Mesenchymal stem cell (in vitro differentiated cells and primary cell): ENCODE results near the gene CPT1A.

ENCODE experiments used
- DNase-seq: peaks from one replicate; pipeline ENCODE4 v3.0.0-alpha.2; 2013
- H2AFZ ChIP-seq: one replicate; pipeline ENCODE4 v1.6.1; 2013; ENCODE audit warnings: low read depth, mild to moderate bottlenecking, control low read depth, inconsistent platforms, low read length, moderate library complexity
- H2AK5ac ChIP-seq: 2 replicates; pipeline ENCODE4 v1.6.1; 2013; ENCODE audit warnings: low read length, moderate library complexity, mild to moderate bottlenecking, inconsistent platforms; ENCODE audit not compliant: severe bottlenecking
- H2BK120ac ChIP-seq: one replicate; pipeline ENCODE4 v1.6.1; 2013; ENCODE audit warnings: low read depth, mild to moderate bottlenecking, inconsistent platforms, low read length, moderate library complexity
- H2BK12ac ChIP-seq, 2 experiments: one replicate each; pipeline ENCODE4 v1.6.1; 2013; ENCODE audit warnings: inconsistent platforms in 2 of 2, low read length in 2 of 2, mild to moderate bottlenecking in 2 of 2, moderate library complexity in 2 of 2, control low read depth in 1 of 2
- H2BK15ac ChIP-seq: one replicate; pipeline ENCODE4 v1.6.1; 2013; ENCODE audit warnings: mild to moderate bottlenecking, low read depth, inconsistent platforms; ENCODE audit not compliant: poor library complexity, severe bottlenecking
- H2BK5ac ChIP-seq: 2 replicates; pipeline ENCODE4 v1.6.1; 2013; ENCODE audit warnings: low read depth, mild to moderate bottlenecking, low read length, control low read depth, inconsistent platforms; ENCODE audit not compliant: poor library complexity, severe bottlenecking
- H3K14ac ChIP-seq, 2 experiments: one replicate each; pipeline ENCODE4 v1.6.1; 2013; ENCODE audit warnings: inconsistent platforms in 2 of 2, low read length in 2 of 2, control low read depth in 1 of 2, mild to moderate bottlenecking in 1 of 2, moderate library complexity in 1 of 2
- H3K18ac ChIP-seq, 2 experiments: one replicate each; pipeline ENCODE4 v1.6.1; 2013; ENCODE audit warnings: inconsistent platforms in 2 of 2, low read length in 2 of 2, control low read depth in 1 of 2, low read depth in 1 of 2, mild to moderate bottlenecking in 1 of 2
- H3K23ac ChIP-seq, 2 experiments: one replicate each; pipeline ENCODE4 v1.6.1; 2013; ENCODE audit warnings: inconsistent platforms in 2 of 2, low read length in 2 of 2, mild to moderate bottlenecking in 2 of 2, moderate library complexity in 2 of 2, control low read depth in 1 of 2
- H3K27ac ChIP-seq: 2 replicates; pipeline ENCODE4 v1.5.1; 2013; ENCODE audit warnings: mild to moderate bottlenecking, moderate library complexity, low read length, control low read depth, inconsistent platforms; ENCODE audit not compliant: poor library complexity, severe bottlenecking
- H3K27me3 ChIP-seq, 2 experiments: 2 replicates each; pipeline versions ENCODE4 v1.6.1 to v1.7.0; 2013; ENCODE audit warnings: low read length in 2 of 2, mild to moderate bottlenecking in 2 of 2, moderate library complexity in 2 of 2, control low read depth in 1 of 2, inconsistent platforms in 1 of 2; ENCODE audit not compliant: control insufficient read depth in 1 of 2, insufficient read depth in 1 of 2
- H3K36me3 ChIP-seq, 2 experiments: 2 replicates each; pipeline versions ENCODE4 v1.6.1 to v1.7.0; 2013; ENCODE audit warnings: low read length in 2 of 2, control low read depth in 1 of 2, inconsistent platforms in 1 of 2, low read depth in 1 of 2, mild to moderate bottlenecking in 1 of 2; ENCODE audit not compliant: insufficient read depth in 2 of 2, control insufficient read depth in 1 of 2
- H3K4ac ChIP-seq, 2 experiments: one replicate each; pipeline ENCODE4 v1.6.1; 2013; ENCODE audit warnings: inconsistent platforms in 2 of 2, low read length in 2 of 2, mild to moderate bottlenecking in 2 of 2, moderate library complexity in 2 of 2, control low read depth in 1 of 2, low read depth in 1 of 2
- H3K4me1 ChIP-seq: 2 replicates; pipeline ENCODE4 v1.6.1; 2013; ENCODE audit warnings: low read depth, low read length, control low read depth; ENCODE audit not compliant: control insufficient read depth, insufficient read depth
- H3K4me2 ChIP-seq: 2 replicates; pipeline ENCODE4 v1.6.1; 2013; ENCODE audit warnings: low read length, mild to moderate bottlenecking, inconsistent platforms; ENCODE audit not compliant: poor library complexity, severe bottlenecking
- H3K4me3 ChIP-seq, 2 experiments: 2 replicates each; pipeline versions ENCODE4 v1.5.1 to v1.7.0; 2013; ENCODE audit warnings: low read length in 2 of 2, mild to moderate bottlenecking in 2 of 2, control low read depth in 1 of 2, low read depth in 1 of 2; ENCODE audit not compliant: insufficient read depth in 1 of 2
- H3K79me1 ChIP-seq: replicated peaks from 2 replicates; pipeline ENCODE4 v1.6.1; 2013; ENCODE audit warnings: mild to moderate bottlenecking, control low read depth, low read length, inconsistent platforms; ENCODE audit not compliant: poor library complexity, severe bottlenecking
- H3K9ac ChIP-seq: 2 replicates; pipeline ENCODE4 v1.7.0; 2013; ENCODE audit warnings: mild to moderate bottlenecking, low read length, moderate library complexity
- H3K9me3 ChIP-seq: 2 replicates; pipeline ENCODE4 v1.7.0; 2013; ENCODE audit warnings: mild to moderate bottlenecking, low read length; ENCODE audit not compliant: control insufficient read depth
- H4K8ac ChIP-seq: one replicate; pipeline ENCODE4 v1.6.1; 2013; ENCODE audit warnings: inconsistent platforms, mild to moderate bottlenecking, low read length, moderate library complexity
- H4K91ac ChIP-seq: one replicate; pipeline ENCODE4 v1.6.1; 2013; ENCODE audit warnings: mild to moderate bottlenecking, low read length, inconsistent platforms
- WGBS: methylation state at CpG from one replicate; pipeline ENCODE4 v1.1.7; 2013; ENCODE audit warnings: mixed read lengths; 5-methylcytosine and 5-hydroxymethylcytosine counted together

Gene CPT1A

GRCh38 chr11:68882391-68882790, 40.7 kb upstream of the CPT1A start:
- Histone ChIP-seq H3K4me3 (no peak overlapping the region), H3K14ac (no peak overlapping the region), H2BK120ac (no peak overlapping the region)

DNA sequence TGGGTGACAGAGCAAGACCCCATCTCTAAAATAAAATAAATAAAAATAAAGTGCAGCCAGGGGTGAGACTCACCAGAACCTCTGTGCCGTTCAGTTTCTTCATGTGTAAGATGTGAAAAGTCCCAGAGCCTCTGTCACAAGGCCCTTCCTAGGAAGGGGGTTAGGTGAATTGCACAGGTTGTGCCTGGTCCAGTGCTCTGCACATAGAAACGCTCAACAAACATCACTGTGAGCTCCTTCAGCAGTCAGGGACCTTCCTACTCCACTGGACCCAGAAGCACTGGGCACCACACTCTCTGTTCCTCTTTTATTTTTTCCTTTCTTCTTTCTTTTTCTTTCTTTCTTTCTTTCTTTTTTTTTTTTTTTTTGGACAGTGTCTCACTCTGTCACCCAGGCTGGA, 39.6 kb upstream of the CPT1A start:
- H3K36me3 ChIP-seq, result no peaks in the 10 kb centered on the region
- no peak overlapping the region for H3K23ac ChIP-seq
- H3K27ac ChIP-seq, result no peak overlapping the region
- no peak overlapping the region for H2AK5ac ChIP-seq
- H2BK12ac ChIP-seq, result no peak overlapping the region
- no peak overlapping the region for H3K4me2 ChIP-seq
- no peak overlapping the region for H4K8ac ChIP-seq
- no peak for DNase-seq
- no peaks in the 10 kb centered on the region for H3K9me3 ChIP-seq
- H3K4me1 ChIP-seq, result no peaks in the 10 kb centered on the region
- peaks cover 2 to 11% of the 10 kb centered on the region in 2 experiments for H3K27me3 ChIP-seq
- WGBS, result 91% methylated on average over 2 of the region's 2 CpGs
- no peak overlapping the region for H3K14ac ChIP-seq
- no peak overlapping the region for H3K4me3 ChIP-seq
- H2BK15ac ChIP-seq, result no peak overlapping the region
- no peak overlapping the region for H2BK120ac ChIP-seq
- no peak overlapping the region for H3K4ac ChIP-seq
- no peak overlapping the region for H3K9ac ChIP-seq
- H4K91ac ChIP-seq, result no peak overlapping the region
- H2AFZ ChIP-seq, result no peak overlapping the region
- no peak overlapping the region for H3K18ac ChIP-seq
- H3K79me1 ChIP-seq, result no peaks in the 10 kb centered on the region
- no peak overlapping the region for H2BK5ac ChIP-seq

More at GRCh38 chr11:68882391-68882790, 40.7 kb upstream of the CPT1A start:
- Histone ChIP-seq H2BK15ac (no peak overlapping the region), H4K91ac (no peak overlapping the region), H3K23ac (no peak overlapping the region), H3K18ac (no peak overlapping the region), H4K8ac (no peak overlapping the region), H3K4me1 (no peaks in the 10 kb centered on the region), H3K79me1 (no peaks in the 10 kb centered on the region), H3K4me2 (no peak overlapping the region), H2AK5ac (no peak overlapping the region), H3K27ac (no peak overlapping the region), H3K9me3 (no peaks in the 10 kb centered on the region), H2BK12ac (no peak overlapping the region), H3K9ac (no peak overlapping the region), H2AFZ (no peak overlapping the region), H3K27me3 (peaks cover 1 to 11% of the 10 kb centered on the region in 2 experiments), H3K4ac (no peak overlapping the region), H3K36me3 (peaks cover 0 to 2% of the 10 kb centered on the region in 2 experiments), H2BK5ac (no peak overlapping the region)
- 93% methylated on average over 9 of the region's 13 CpGs for WGBS
- no peak for DNase-seq

DNA sequence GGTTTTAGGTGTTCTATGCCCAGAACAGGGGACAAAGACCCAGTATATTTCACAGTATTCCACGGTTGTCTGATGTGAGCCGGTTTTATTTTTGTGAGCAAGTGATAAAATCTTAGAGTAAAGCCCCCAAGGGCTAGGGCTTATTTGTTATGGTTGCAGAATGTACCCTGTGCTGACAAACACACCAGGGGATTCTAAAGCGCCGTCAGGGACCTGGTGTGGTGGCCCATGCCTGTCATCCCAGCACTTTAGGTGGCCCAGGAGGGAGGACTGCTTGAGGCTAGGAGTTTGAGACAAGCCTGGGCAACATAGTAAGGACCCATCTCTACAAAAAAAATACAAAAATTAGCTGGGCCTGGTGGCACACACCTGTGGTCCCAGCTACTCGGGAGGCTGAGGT, 39.1 kb upstream of the CPT1A start:
- no peak overlapping the region for H3K18ac ChIP-seq
- H4K91ac ChIP-seq, result no peak overlapping the region
- no peak overlapping the region for H4K8ac ChIP-seq
- H3K36me3 ChIP-seq, result no peaks in the 10 kb centered on the region
- no peak overlapping the region for H2BK120ac ChIP-seq
- H2AK5ac ChIP-seq, result no peak overlapping the region
- peaks cover 2 to 11% of the 10 kb centered on the region in 2 experiments for H3K27me3 ChIP-seq
- H2BK5ac ChIP-seq, result no peak overlapping the region
- no peaks in the 10 kb centered on the region for H3K79me1 ChIP-seq
- no peak overlapping the region for H3K23ac ChIP-seq
- H3K27ac ChIP-seq, result no peak overlapping the region
- H3K4ac ChIP-seq, result no peak overlapping the region
- no peaks in the 10 kb centered on the region for H3K4me1 ChIP-seq
- H2AFZ ChIP-seq, result no peak overlapping the region
- H3K9me3 ChIP-seq, result no peaks in the 10 kb centered on the region
- H3K4me2 ChIP-seq, result no peak overlapping the region
- H3K14ac ChIP-seq, result no peak overlapping the region
- no peak overlapping the region for H2BK12ac ChIP-seq
- DNase-seq, result no peak
- no peak overlapping the region for H3K9ac ChIP-seq
- no peak overlapping the region for H2BK15ac ChIP-seq
- no peak overlapping the region for H3K4me3 ChIP-seq
- WGBS, result 98% methylated on average over 5 of the region's 5 CpGs

- Histone ChIP-seq H4K8ac (no peak overlapping the region), H2BK5ac (no peak overlapping the region), H3K4me3 (no peak overlapping the region), H2AFZ (no peak overlapping the region), H3K79me1 (no peaks in the 10 kb centered on the region), H3K27me3 (peaks cover 2 to 20% of the 10 kb centered on the region in 2 experiments), H3K36me3 (no peaks in the 10 kb centered on the region), H2BK15ac (no peak overlapping the region), H3K27ac (no peak overlapping the region), H3K4me1 (no peaks in the 10 kb centered on the region), H4K91ac (no peak overlapping the region), H3K18ac (no peak overlapping the region), H2BK12ac (no peak overlapping the region), H3K23ac (no peak overlapping the region), H3K9ac (no peak overlapping the region), H3K4ac (no peak overlapping the region), H2BK120ac (no peak overlapping the region), H3K4me2 (no peak overlapping the region), H2AK5ac (no peak overlapping the region), H3K9me3 (no peaks in the 10 kb centered on the region), H3K14ac (no peak overlapping the region)
- DNase-seq, result no peak
- 93% methylated on average over 7 of the region's 7 CpGs for WGBS
These were observed 36.3 kb upstream of the CPT1A start for GRCh38 chr11:68878022-68878421.
